GM21367 (cell line): ENCODE results near the gene MARK2.
A peak's percentile ranks its signal among the peaks of the same experiment; 100 is the strongest.

Experiments used
- ATAC-seq: cut with Tn5 transposase; IDR thresholded peaks from one replicate; pipeline ENCODE4 v1.9.1; 2021; ENCODE audit not compliant: unreplicated experiment

MARK2 gene

DNA sequence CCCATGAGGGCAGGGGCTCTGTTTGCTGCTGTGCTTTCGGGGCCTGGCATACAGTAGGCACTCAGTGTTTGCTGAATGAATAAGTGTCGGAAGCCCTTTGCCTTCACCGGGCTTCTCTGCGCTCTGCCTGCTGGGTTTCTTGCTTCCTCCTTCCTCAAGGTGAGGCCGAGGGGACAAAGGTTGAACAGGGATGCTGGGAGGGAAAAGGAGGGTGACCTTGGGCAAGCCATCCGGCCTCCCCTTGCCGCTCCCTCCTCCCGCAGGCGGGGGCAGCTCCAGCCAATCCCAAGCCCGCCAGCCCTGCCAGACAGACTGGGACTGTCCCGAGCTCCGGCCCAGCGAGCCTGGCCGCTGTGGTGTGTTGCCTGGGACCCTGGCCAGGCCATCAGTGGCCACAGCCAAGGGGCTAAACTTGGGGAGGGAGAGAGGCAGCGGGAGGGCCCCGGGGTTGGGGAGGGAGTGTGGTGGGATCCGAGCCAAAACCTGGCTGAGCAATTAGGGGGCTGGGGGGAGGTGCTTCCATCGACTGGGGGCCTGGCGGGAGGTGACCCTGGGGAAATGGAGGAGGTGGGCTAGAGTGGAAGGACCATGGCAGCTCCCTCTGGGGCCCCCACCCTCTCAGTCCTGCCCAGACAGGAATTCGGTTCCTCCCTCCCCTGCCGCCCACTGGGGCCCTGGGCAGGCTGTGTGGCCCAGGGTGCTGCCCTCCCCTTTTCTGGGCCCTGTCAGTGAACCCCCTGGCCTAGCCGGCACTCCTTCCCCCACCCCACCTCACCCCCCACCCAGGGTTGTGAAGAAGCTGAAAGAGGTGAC, 81.4 kb downstream of the MARK2 start:
- ATAC-seq = no peak

GRCh38 chr11:63920939-63921417, 82.1 kb downstream of the MARK2 start:
- no peak for ATAC-seq

DNA sequence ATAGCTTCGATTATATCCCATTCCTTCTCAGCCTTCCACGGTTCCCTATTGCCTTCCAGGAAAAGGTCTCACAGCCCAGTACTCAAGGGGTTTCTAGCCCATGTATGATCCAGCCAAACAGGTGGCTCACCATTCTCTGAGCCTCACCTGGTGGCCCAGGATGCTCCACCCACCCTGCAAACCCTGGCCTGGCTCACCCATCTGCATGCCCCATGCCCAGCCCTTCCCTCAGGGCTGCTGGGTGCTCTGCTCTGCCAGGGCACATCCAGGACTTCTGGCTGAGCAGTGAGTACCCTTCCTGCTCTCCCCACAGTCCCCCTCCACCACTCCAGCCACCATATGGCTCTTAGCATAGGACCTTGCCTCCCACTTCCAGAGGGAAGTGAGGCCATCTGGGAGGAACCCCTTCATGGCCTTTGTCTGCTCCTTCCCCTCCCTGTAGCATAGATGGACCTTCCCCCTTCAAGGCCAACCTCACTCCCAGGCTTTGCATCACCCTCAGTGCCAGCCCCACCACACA, 83.8 kb downstream of the MARK2 start:
- no peak for ATAC-seq

- no peak for ATAC-seq
These were observed 84.4 kb downstream of the MARK2 start for GRCh38 chr11:63923319-63923718.

DNA sequence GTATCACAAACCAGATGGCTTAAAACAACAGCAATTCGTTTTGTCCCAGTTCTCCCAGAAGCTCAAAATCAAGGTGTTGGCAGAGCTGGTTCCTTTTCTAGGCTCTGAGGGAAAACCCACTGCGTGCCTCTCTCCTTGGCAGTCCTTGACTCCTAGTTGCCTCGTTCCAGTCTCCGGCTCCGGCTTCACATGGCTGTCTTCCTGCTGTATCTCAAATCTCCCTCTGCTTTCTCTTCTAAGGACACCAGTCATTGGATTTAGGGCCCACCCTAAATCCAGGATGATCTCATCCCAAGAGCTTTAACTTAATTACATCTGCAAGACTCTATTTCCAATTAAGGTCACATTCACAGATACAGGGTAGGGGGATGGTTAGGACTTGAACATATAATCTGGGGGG, 90.7 kb downstream of the MARK2 start:
- ATAC-seq = no peak

DNA sequence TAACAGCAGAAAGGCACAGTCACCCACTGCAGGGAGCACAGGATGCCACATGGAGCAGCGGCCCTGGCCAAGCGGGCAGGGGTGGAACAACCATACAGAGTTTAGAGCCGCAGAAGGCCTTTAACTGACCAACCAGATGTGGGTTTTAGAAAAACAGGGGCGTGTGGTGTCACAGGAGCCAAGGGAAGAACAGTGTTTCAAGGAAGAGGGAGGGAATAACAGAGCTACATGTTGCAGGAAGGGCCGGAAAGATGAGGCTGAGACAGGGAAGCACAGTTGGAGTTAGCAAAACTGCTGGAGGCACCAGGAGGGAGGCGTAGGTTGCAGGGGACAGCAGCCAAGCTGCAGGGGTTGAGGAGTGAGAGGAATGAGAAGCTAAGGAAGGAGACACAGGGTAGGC, 92.1 kb downstream of the MARK2 start:
- no peak for ATAC-seq

GRCh38 chr11:63931876-63932275, 93.0 kb downstream of the MARK2 start:
- ATAC-seq = no peak

DNA sequence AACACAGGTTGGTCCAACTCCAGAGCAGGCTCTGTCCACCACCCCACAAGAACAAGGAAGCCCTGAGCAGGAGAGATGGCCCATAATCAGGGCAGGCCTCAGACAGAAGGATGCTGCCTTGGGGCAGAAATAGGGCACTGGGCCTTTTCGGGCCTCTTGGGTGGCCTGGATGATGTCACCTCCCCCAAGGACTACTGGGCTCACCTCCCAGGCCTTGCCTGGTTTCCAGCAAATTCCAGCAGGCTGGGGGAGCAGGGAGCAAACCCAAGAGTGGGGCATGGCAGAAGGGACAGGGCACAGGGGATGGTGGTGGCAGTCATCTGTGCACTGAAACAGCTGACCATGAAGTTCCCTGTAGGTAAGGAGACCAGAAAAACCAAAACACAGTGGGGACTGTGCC, 94.5 kb downstream of the MARK2 start:
- no peak for ATAC-seq

GRCh38 chr11:63937713-63938478, 99.0 kb downstream of the MARK2 start:
- no peak for ATAC-seq

DNA sequence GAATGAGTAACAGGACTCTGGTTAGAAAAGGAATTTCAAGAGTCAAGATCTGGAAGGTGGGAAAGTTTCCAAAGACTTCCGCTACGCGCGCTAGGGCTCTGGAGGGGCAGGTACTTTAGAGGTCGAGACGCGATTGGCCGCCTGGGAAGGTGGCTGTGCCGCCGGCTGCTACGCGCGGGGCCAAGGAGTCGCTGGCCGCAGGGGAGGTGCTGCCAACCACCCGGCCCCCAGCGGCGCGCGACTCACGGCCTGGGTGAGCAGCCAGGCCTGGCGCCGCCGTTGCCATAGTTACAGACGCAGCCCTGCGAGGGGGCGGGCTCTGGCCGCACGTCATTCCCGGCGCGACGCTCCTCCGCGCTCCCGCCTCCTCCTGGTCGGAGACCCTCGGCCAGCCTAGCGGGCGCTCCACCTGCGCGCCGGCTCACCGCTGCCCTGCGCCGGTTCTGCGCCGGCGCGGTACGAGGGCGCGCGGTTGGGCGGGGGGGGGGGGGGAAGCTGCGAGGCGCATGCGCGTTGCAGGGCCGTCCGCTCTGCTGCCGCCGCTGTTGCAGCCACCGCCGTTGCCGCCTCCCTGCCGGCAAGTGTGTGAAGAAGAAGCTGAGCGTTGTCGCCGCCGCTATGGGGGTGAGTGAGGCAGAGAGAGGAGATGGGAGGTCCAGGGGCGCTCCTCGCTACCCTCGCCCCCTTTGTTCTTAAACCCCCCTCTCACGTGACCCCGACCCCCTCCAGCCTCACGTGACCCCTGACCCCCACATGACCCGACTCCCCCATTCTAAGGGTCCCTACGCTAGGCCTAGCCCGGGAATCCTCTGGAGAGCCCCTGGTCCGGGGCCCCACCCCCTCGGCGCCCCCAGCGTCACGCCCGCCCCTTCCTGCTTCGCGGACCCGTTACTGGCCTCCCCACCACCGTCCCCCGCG, 99.8 kb downstream of the MARK2 start, which contains the start of gene NAA40:
NAA40 (plus strand) TSS at position 524 of the 918 bp plus-strand sequence; CDS start at position 619, 95 bp downstream.
- ATAC-seq = peak; percentile 84

GRCh38 chr11:63939397-63939891, 100.5 kb downstream of the MARK2 start:
- ATAC-seq = no peak

- ATAC-seq = no peak
These were observed 101.9 kb downstream of the MARK2 start for GRCh38 chr11:63940786-63941185.

DNA sequence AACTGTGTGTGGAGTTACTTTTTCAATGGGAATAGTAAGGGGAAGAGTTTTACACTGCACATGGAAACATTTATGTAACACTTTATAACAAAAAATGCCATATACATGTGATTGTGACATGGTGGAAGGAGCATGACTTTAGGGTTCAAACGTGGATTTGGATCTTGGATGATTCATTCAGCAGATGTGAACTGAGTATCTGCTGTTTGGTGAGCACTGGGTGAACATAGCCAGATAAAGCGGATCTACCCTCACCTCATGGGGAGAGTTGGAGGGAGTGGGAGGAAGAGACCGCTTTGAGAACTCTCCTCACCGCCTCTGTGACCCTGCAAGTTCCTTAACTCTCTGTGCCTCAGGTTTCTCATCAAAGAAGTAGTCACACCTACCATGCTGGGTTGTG, 103.0 kb downstream of the MARK2 start:
- no peak for ATAC-seq

DNA sequence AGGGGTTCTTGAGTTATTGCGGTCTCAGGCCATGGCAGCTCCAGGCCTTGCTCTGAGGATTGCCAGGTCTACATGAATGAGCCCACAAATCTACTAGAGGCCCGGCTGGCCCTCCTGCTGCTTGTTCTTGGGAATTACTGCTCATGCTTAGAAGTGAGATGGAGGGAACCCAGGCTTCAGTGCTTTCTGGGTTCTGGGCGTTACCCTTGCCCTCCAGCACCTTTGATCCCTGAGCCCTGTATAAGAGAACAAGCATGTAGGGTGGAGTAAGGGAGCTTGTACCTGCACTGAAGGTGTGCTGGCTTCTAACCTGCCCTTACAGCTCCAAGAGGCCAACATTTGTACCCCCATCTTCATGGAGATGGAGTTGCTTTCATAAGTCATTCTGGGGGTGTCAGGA, 103.9 kb downstream of the MARK2 start:
- no peak for ATAC-seq

- no peak for ATAC-seq
These were observed 106.1 kb downstream of the MARK2 start for GRCh38 chr11:63944987-63945386.

DNA sequence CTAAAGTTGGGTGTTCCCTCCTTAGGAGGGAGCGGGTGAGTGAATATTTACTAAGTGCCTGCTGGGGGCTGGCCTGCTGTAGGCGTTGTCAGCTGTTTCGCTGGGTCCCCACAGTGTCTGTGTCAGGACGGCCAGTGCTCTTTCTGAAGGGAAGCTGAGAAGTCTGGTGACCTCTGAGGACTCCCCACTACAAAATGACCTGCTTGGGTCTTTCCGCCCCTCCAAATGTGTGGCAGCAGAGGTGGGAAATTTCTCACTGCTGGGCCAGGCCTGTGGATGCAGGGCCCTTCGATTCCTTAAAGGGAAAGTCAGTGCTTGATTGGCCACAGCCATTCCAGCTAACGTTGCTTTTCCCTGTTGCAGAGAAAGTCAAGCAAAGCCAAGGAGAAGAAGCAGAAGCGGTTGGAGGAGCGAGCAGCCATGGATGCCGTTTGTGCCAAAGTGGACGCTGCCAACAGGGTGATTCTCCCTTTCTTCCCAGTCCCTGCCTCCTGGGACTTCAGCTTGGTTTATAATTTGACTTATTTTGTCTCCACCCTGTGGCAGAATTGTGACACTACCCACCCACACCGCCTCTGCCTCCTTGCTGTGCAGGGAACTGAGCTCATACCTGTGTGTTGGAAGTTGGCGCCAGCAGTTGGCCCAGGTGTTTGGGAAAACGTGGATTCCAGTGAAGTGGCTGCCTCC, 106.7 kb downstream of the MARK2 start:
- no peak for ATAC-seq

DNA sequence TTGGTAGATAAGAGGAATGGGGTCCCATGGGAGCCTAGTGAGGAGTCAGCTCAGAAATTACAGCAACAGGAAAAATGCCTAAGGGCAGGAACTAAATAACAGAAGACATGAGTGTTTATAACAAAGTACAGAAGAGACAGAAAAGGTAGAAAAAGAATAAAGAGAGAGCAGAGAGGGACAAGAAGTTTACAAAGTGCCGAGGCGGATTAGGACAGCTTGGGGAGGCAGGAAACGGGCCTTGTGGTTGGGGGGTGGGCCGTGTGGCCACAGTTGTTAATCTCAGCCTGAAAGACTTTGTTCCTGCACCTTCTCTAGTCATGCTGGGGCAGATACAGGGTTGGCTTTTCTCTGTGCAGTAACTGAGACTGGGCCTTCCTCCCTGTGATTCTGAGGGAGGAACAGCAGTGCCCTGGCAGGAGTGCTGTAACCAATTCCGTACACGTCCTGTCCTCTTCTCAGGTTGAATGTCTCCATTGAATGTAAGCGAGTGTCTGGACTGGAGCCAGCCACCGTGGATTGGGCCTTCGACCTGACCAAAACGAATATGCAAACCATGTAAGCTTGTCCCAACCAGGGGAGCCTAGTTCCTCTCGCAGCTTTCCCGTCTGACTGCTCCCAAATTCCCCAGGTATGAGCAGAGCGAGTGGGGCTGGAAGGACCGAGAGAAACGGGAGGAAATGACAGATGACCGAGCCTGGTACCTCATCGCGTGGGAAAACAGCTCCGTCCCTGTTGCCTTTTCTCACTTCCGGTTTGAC, 113.0 kb downstream of the MARK2 start:
- ATAC-seq = no peak

DNA sequence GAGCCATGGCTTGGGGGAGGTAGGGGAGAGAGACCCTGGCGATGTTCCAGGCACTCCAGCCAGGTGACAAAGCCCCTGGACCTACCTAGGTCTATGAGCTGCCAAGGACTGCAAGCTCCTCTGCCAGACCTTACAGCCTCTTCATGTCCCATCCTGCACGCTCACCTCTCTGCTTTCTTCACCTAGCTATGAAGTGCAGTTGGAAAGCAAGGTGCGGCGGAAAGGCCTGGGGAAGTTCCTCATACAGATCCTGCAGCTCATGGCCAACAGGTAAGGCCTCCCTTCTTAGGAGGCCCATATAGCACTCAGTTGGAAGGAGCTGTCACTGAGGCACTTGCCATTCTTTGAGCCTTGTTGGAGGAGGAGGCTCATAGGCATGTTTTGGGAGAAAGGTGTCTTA, 113.7 kb downstream of the MARK2 start:
- ATAC-seq = no peak

- ATAC-seq = no peak
These were observed 119.1 kb downstream of the MARK2 start for GRCh38 chr11:63958008-63958407.
